Liver (tissue), 9 donors: ENCODE results near the gene KLF15. TPM values are rescaled to one million over a fixed set of nuclear protein-coding genes. Genes with fewer than 3 reads are reported as not detected.

Source experiments
- DNase-seq: peaks from one replicate; pipeline ENCODE4 v3.0.0-alpha.2; 2017; ENCODE audit warnings: low spot score
- H3K27ac ChIP-seq, 2 donors: one replicate each; pipeline ENCODE4 v1.7.0; 2013; ENCODE audit warnings: inconsistent platforms in 2 of 2, low read length in 2 of 2, control low read depth in 1 of 2, low read depth in 1 of 2, mild to moderate bottlenecking in 1 of 2
- H3K27me3 ChIP-seq, 4 donors: one replicate each; pipeline versions ENCODE4 v1.6.1 to v1.7.0; 2013; ENCODE audit warnings: low read length in 3 of 4, inconsistent platforms in 1 of 4, mild to moderate bottlenecking in 1 of 4, moderate library complexity in 1 of 4; ENCODE audit not compliant: control insufficient read depth in 4 of 4, insufficient read depth in 4 of 4
- H3K36me3 ChIP-seq, 4 donors: one replicate each; pipeline versions ENCODE4 v1.6.1 to v1.7.0; 2013; ENCODE audit warnings: low read length in 3 of 4, mild to moderate bottlenecking in 3 of 4, low read depth in 1 of 4, moderate library complexity in 1 of 4; ENCODE audit not compliant: control insufficient read depth in 4 of 4, insufficient read depth in 3 of 4
- H3K4me1 ChIP-seq, 4 donors: one replicate each; pipeline versions ENCODE4 v1.6.1 to v1.7.0; 2013; ENCODE audit warnings: low read length in 3 of 4, mild to moderate bottlenecking in 3 of 4, moderate library complexity in 1 of 4; ENCODE audit not compliant: control insufficient read depth in 4 of 4, insufficient read depth in 4 of 4
- H3K4me3 ChIP-seq, 3 donors: one replicate each; pipeline versions ENCODE4 v1.6.1 to v1.7.0; 2013; ENCODE audit warnings: low read length in 3 of 3, control low read depth in 1 of 3, low read depth in 1 of 3, mild to moderate bottlenecking in 1 of 3
- H3K9ac ChIP-seq, 2 donors: one replicate each; pipeline ENCODE4 v1.7.0; 2013; ENCODE audit warnings: low read length in 2 of 2, mild to moderate bottlenecking in 2 of 2, moderate library complexity in 2 of 2, control low read depth in 1 of 2, low read depth in 1 of 2
- H3K9me3 ChIP-seq, 4 donors: one replicate each; pipeline versions ENCODE4 v1.6.1 to v1.7.0; 2013; ENCODE audit warnings: low read length in 3 of 4; ENCODE audit not compliant: control insufficient read depth in 4 of 4
- ATF3 ChIP-seq: IDR thresholded peaks from 2 replicates; pipeline ENCODE4 v1.6.1; 2016; ENCODE audit warnings: antibody characterized with exemption
- CTCF ChIP-seq: fragments of 150-350 bp; IDR thresholded peaks from 2 replicates; pipeline ENCODE4 v1.5.1; 2017; ENCODE audit warnings: improper control_type of control experiment, low read depth, low read length; ENCODE audit not compliant: missing input control
- EGR1 ChIP-seq, 2 donors: IDR thresholded peaks; 2 replicates each; pipeline ENCODE4 v1.6.1; 2016 to 2018; ENCODE audit warnings: antibody characterized with exemption in 2 of 2, low read depth in 2 of 2
- FOXA1 ChIP-seq: IDR thresholded peaks from 2 replicates; pipeline ENCODE4 v1.6.1; 2016; ENCODE audit warnings: antibody characterized with exemption
- FOXA2 ChIP-seq: IDR thresholded peaks from 2 replicates; pipeline ENCODE4 v1.6.1; 2016; ENCODE audit warnings: antibody characterized with exemption
- GABPA ChIP-seq, 2 donors: IDR thresholded peaks in 1 of 2; conservative IDR thresholded peaks in 1 of 2; 2 replicates each; pipeline ENCODE4 v1.6.1; 2016; ENCODE audit warnings: antibody characterized with exemption in 2 of 2, mild to moderate bottlenecking in 1 of 2, moderate library complexity in 1 of 2
- HNF4A ChIP-seq, 2 donors: conservative IDR thresholded peaks; 2 replicates each; pipeline ENCODE4 v1.6.1; 2016; ENCODE audit warnings: antibody characterized with exemption in 2 of 2, mild to moderate bottlenecking in 2 of 2
- HNF4G ChIP-seq: IDR thresholded peaks from 2 replicates; pipeline ENCODE4 v1.6.1; 2016; ENCODE audit warnings: antibody characterized with exemption
- JUND ChIP-seq, 2 donors: IDR thresholded peaks; 2 replicates each; pipeline ENCODE4 v1.6.1; 2016; ENCODE audit warnings: antibody characterized with exemption in 2 of 2
- MAX ChIP-seq: IDR thresholded peaks from 2 replicates; pipeline ENCODE4 v1.6.1; 2016; ENCODE audit warnings: antibody characterized with exemption
- NR2F2 ChIP-seq: IDR thresholded peaks from 2 replicates; pipeline ENCODE4 v1.6.1; 2016; ENCODE audit warnings: antibody characterized with exemption
- RAD21 ChIP-seq, 2 donors: IDR thresholded peaks; 2 replicates each; pipeline ENCODE4 v1.6.1; 2016; ENCODE audit warnings: antibody characterized with exemption in 2 of 2, mild to moderate bottlenecking in 2 of 2
- REST ChIP-seq: IDR thresholded peaks from 2 replicates; pipeline ENCODE4 v1.6.1; 2016; ENCODE audit warnings: antibody characterized with exemption, mild to moderate bottlenecking
- RXRA ChIP-seq, 2 donors: IDR thresholded peaks; 2 replicates each; pipeline ENCODE4 v1.6.1; 2017 to 2018; ENCODE audit warnings: antibody characterized with exemption in 2 of 2, mild to moderate bottlenecking in 1 of 2
- SP1 ChIP-seq: IDR thresholded peaks from 2 replicates; pipeline ENCODE4 v1.6.1; 2018; ENCODE audit warnings: antibody characterized with exemption, mild to moderate bottlenecking
- TAF1 ChIP-seq: conservative IDR thresholded peaks from 2 replicates; pipeline ENCODE4 v1.6.1; 2016; ENCODE audit warnings: antibody characterized with exemption, mild to moderate bottlenecking
- YY1 ChIP-seq: IDR thresholded peaks from 2 replicates; pipeline ENCODE4 v1.6.1; 2016; ENCODE audit warnings: antibody characterized with exemption, mild to moderate bottlenecking
- ZBTB33 ChIP-seq: IDR thresholded peaks from 2 replicates; pipeline ENCODE4 v1.6.1; 2016; ENCODE audit warnings: antibody characterized with exemption
- WGBS: extraction: QIAGEN DNeasy Blood & Tissue Kit; methylation state at CpG from one replicate; pipeline ENCODE4 v1.1.7; 2013; 5-methylcytosine and 5-hydroxymethylcytosine counted together
- polyA plus RNA-seq, 2 donors: library from polyadenylated mRNA; stranded (reverse) in 1 of 2; unstranded in 1 of 2; fragments of 200-250 nt in 1 of 2; fragments of >200 nt in 1 of 2; fragmentation: Nextera tagmentation in 1 of 2; extraction: Ambion mirVana in 1 of 2; gene quantifications; one replicate each; pipeline versions ENCODE4 v1.2.1 to v1.2.3, GENCODE V29; 2013 to 2015
- total RNA-seq, 2 donors: library from RNA; depleted of rRNA; stranded (reverse); fragments of >200 nt; gene quantifications; one replicate each; pipeline ENCODE4 v1.2.3, GENCODE V29; 2014
- donor health status: healthy.
- donor health status: healthy.
- donor health status: healthy.
- donor health status: healthy.
- donor health status: healthy.

The KLF15 gene
- total and polyA plus RNA-seq, 4 donors: 21.4 to 103 (median 49.3) TPM

- Histone ChIP-seq H3K27me3 (no peaks in the 10 kb centered on the region), H3K4me3 (no peak overlapping the region), H3K9ac (peak overlapping the region; percentile 45 to 65), H3K9me3 (no peaks in the 10 kb centered on the region), H3K4me1 (peaks cover 20 to 66% (median 52%) of the 10 kb centered on the region in 4 donors), H3K27ac (peak overlapping the region; percentile 90 to 97), H3K36me3 (peaks cover 4 to 16% (median 6%) of the 10 kb centered on the region in 4 donors)
- DNase-seq: no peak
- 56% methylated on average over 7 of the region's 7 CpGs for WGBS
- TF ChIP-seq RXRA (IDR thresholded peaks at IDR 0.05): no peak
- TF ChIP-seq MAX: peak; percentile 49
- TF ChIP-seq ZBTB33: no peak
- no peak for TF ChIP-seq RAD21 (IDR thresholded peaks at IDR 0.05)
These were observed 15.5 kb downstream of the KLF15 start for GRCh38 chr3:126341755-126342150.

- no peak overlapping the region for H3K9ac ChIP-seq
- H3K9me3 ChIP-seq: no peaks in the 10 kb centered on the region
- TF ChIP-seq ATF3 (peak; percentile 90), FOXA2 (peak; percentile 85), NR2F2 (peak; percentile 82), RXRA (IDR thresholded peaks at IDR 0.05) (peak; percentile 99 to 100), CTCF (no peak), GABPA (IDR thresholded peaks at IDR 0.05 in 1 of 2, conservative IDR thresholded peaks at IDR 0.05 in 1 of 2) (peak in 1 of 2 donors; percentile 87), MAX (peak; percentile 84), REST (peak; percentile 75), HNF4G (peak; percentile 72), ZBTB33 (peak; percentile 88), JUND (IDR thresholded peaks at IDR 0.05) (peak; percentile 73 to 82), TAF1 (no peak), SP1 (peak; percentile 96), RAD21 (IDR thresholded peaks at IDR 0.05) (peak; percentile 56 to 73), HNF4A (conservative IDR thresholded peaks at IDR 0.05) (peak; percentile 88 to 94), YY1 (peak; percentile 81), EGR1 (IDR thresholded peaks at IDR 0.05; ENCODE audit: low read depth in 2 of 2) (peak in 1 of 2 donors; percentile 82), FOXA1 (peak; percentile 89)
- no peaks in the 10 kb centered on the region for H3K27me3 ChIP-seq
- no peak overlapping the region for H3K4me3 ChIP-seq
- peaks cover 2 to 10% (median 3%) of the 10 kb centered on the region in 4 donors for H3K36me3 ChIP-seq
- H3K27ac ChIP-seq: peak overlapping the region; percentile 90 to 97
- peaks cover 20 to 60% (median 46%) of the 10 kb centered on the region in 4 donors for H3K4me1 ChIP-seq
- 46% methylated on average over 19 of the region's 19 CpGs for WGBS
- DNase-seq: peak; percentile 67
These were observed 16.1 kb downstream of the KLF15 start for GRCh38 chr3:126340943-126341754.
